KMS-11 (cell line): ENCODE data around the gene VPS33B.

ENCODE experiments used
- H2AFZ ChIP-seq: fragments of 200-600 bp; sonication (generic); 2 replicates; pipeline ENCODE4 v1.6.1; 2016; ENCODE audit warnings: antibody characterized with exemption, mixed run types, low read depth
- H3K27ac ChIP-seq: fragments of 200-600 bp; sonication (generic); 2 replicates; pipeline ENCODE4 v1.6.1; 2016; ENCODE audit warnings: mild to moderate bottlenecking, mixed run types
- H3K27me3 ChIP-seq: fragments of 200-600 bp; sonication (generic); 2 replicates; pipeline ENCODE4 v1.6.1; 2017; ENCODE audit warnings: mild to moderate bottlenecking, low read depth, mixed run types, moderate library complexity; ENCODE audit not compliant: insufficient read depth
- H3K36me3 ChIP-seq: fragments of 200-600 bp; sonication (generic); 2 replicates; pipeline ENCODE4 v1.6.1; 2017; ENCODE audit warnings: mild to moderate bottlenecking, mixed run types; ENCODE audit not compliant: insufficient read depth
- H3K4me1 ChIP-seq: fragments of 200-600 bp; sonication (generic); 2 replicates; pipeline ENCODE4 v1.6.1; 2016; ENCODE audit warnings: mild to moderate bottlenecking, low read depth, mixed run types; ENCODE audit not compliant: poor library complexity, severe bottlenecking
- H3K4me2 ChIP-seq: fragments of 200-600 bp; sonication (generic); 2 replicates; pipeline ENCODE4 v1.7.0; 2016; ENCODE audit warnings: mild to moderate bottlenecking, mixed run types
- H3K4me3 ChIP-seq: fragments of 200-600 bp; sonication (generic); IDR thresholded peaks from 2 replicates; pipeline ENCODE4 v1.6.1; 2017; ENCODE audit warnings: low read depth, low read length, mixed read lengths; ENCODE audit not compliant: insufficient read depth
- H3K79me2 ChIP-seq: fragments of 200-600 bp; sonication (generic); 2 replicates; pipeline ENCODE4 v1.6.1; 2016; ENCODE audit warnings: low read depth, mixed run types; ENCODE audit not compliant: insufficient read depth
- H3K9ac ChIP-seq: fragments of 200-600 bp; sonication (generic); 2 replicates; pipeline ENCODE4 v1.6.1; 2016; ENCODE audit warnings: mild to moderate bottlenecking, mixed run types
- H4K20me1 ChIP-seq: fragments of 200-600 bp; sonication (generic); 2 replicates; pipeline ENCODE4 v1.6.1; 2016; ENCODE audit warnings: mild to moderate bottlenecking, mixed run types; ENCODE audit not compliant: insufficient read depth
- CTCF ChIP-seq: fragments of 200-600 bp; sonication (generic); conservative IDR thresholded peaks from 2 replicates; pipeline ENCODE4 v1.6.1; 2017; ENCODE audit warnings: low read depth, mild to moderate bottlenecking, antibody characterized with exemption, low read length, moderate library complexity, mixed read lengths

VPS33B gene

GRCh38 chr15:91043202-91043874 lies 20.9 kb upstream of the VPS33B start:
- Histone ChIP-seq H4K20me1 (no peaks in the 10 kb centered on the region), H3K27ac (no peak overlapping the region), H3K4me2 (no peak overlapping the region), H3K4me3 (no peak overlapping the region), H3K9ac (no peak overlapping the region), H3K27me3 (no peaks in the 10 kb centered on the region), H3K4me1 (peaks cover 21% of the 10 kb centered on the region), H3K36me3 (no peaks in the 10 kb centered on the region), H2AFZ (no peak overlapping the region), H3K79me2 (no peaks in the 10 kb centered on the region)
- no peak for TF ChIP-seq CTCF

- Histone ChIP-seq H3K9ac (no peak overlapping the region), H3K27ac (no peak overlapping the region), H3K4me1 (peaks cover 12% of the 10 kb centered on the region), H3K79me2 (no peaks in the 10 kb centered on the region), H2AFZ (no peak overlapping the region), H3K27me3 (no peaks in the 10 kb centered on the region), H3K36me3 (no peaks in the 10 kb centered on the region), H4K20me1 (no peaks in the 10 kb centered on the region), H3K4me2 (no peak overlapping the region), H3K4me3 (no peak overlapping the region)
- no peak for TF ChIP-seq CTCF
Observed at GRCh38 chr15:91040856-91041255, 18.5 kb upstream of the VPS33B start.

GRCh38 chr15:91039996-91040395 lies 17.6 kb upstream of the VPS33B start:
- Histone ChIP-seq H2AFZ (no peak overlapping the region), H4K20me1 (no peaks in the 10 kb centered on the region), H3K4me1 (peaks cover 6% of the 10 kb centered on the region), H3K79me2 (no peaks in the 10 kb centered on the region), H3K4me2 (no peak overlapping the region), H3K27me3 (no peaks in the 10 kb centered on the region), H3K4me3 (no peak overlapping the region), H3K27ac (no peak overlapping the region), H3K9ac (no peak overlapping the region), H3K36me3 (no peaks in the 10 kb centered on the region)
- TF ChIP-seq CTCF, result no peak

GRCh38 chr15:91032919-91033803 lies 10.8 kb upstream of the VPS33B start:
- Histone ChIP-seq H3K79me2 (no peaks in the 10 kb centered on the region), H3K9ac (no peak overlapping the region), H3K4me3 (no peak overlapping the region), H3K36me3 (no peaks in the 10 kb centered on the region), H4K20me1 (no peaks in the 10 kb centered on the region), H3K27ac (no peak overlapping the region), H3K27me3 (no peaks in the 10 kb centered on the region), H3K4me1 (peaks cover 3% of the 10 kb centered on the region), H3K4me2 (no peak overlapping the region; the same call in 1 of the 2 replicates), H2AFZ (peak overlapping the region; percentile 62; the same call in 1 of the 2 replicates)
- TF ChIP-seq CTCF, result peak; percentile 67
